Activated CD8-positive, alpha-beta memory T cell treated with anti-CD3 and anti-CD28 coated beads, Interleukin-2, amount 50 U/mL, for 48 hours (primary cell): ENCODE data around the gene PATE1.

Experiments used
- DNase-seq: peaks from one replicate; pipeline ENCODE4 v3.0.0-alpha.2; 2020

PATE1 gene

GRCh38 chr11:125797641-125798040 is 51.6 kb downstream of the PATE1 start:
- no peak for DNase-seq
